HCT116 (cell line): ENCODE data around the gene ATXN1.
"Not testable (repeated sequence)": the region's sequence is repeated elsewhere in the genome, so short reads cannot be mapped to it uniquely, and the experiment has no call there.

Source experiments
- CTCF ChIP-seq, 3 experiments: fragments of 200-600 bp in 1 of 3; sonication (generic) in 1 of 3; IDR thresholded peaks in 2 of 3; conservative IDR thresholded peaks in 1 of 3; 2 replicates each; pipeline ENCODE4 v1.5.1; 2012 to 2017; ENCODE audit warnings: low read depth in 2 of 3, low read length in 2 of 3, antibody characterized with exemption in 1 of 3, borderline replicate concordance in 1 of 3, control low read depth in 1 of 3, mild to moderate bottlenecking in 1 of 3, mixed read lengths in 1 of 3, mixed run types in 1 of 3, moderate library complexity in 1 of 3; ENCODE audit not compliant: insufficient read depth in 1 of 3
- POLR2A ChIP-seq: IDR thresholded peaks from 2 replicates; pipeline ENCODE4 v1.7.0; 2011; ENCODE audit warnings: borderline replicate concordance; ENCODE audit not compliant: insufficient read depth, insufficient read length; ENCODE audit errors: extremely low read depth
- POLR2AphosphoS5 ChIP-seq: IDR thresholded peaks from 2 replicates; pipeline ENCODE4 v1.6.1; 2011; ENCODE audit warnings: mild to moderate bottlenecking, low read depth, low read length, moderate library complexity

DNA sequence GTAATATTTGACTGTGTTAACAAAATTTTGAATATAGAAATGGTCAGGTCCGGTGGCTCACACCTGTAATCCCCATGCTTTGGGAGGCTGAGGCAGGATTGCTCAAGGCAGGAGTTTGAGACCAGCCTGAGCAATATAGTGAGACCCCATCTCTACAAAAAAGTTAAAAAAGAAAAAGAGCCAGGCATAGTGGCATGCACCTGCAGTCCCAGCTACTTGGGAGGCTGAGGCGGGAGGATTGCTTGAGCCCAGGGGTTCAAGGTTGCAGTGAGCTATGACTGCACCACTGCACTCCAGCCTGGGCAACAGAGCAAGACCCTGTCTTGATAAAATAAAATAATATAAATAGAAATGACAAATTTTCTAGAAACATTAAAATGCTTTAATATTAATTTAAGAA is 147.8 kb downstream of the ATXN1 start:
- not testable (repeated sequence) for TF ChIP-seq POLR2A; CTCF (IDR thresholded peaks at IDR 0.05 in 2 of 3, conservative IDR thresholded peaks at IDR 0.05 in 1 of 3; ENCODE audit: borderline replicate concordance in 1 of 3, insufficient read depth in 1 of 3, low read depth in 2 of 3, low read length in 2 of 3); POLR2AphosphoS5
